ENCODE results near the gene PRAC2.

PRAC2 gene

DNA sequence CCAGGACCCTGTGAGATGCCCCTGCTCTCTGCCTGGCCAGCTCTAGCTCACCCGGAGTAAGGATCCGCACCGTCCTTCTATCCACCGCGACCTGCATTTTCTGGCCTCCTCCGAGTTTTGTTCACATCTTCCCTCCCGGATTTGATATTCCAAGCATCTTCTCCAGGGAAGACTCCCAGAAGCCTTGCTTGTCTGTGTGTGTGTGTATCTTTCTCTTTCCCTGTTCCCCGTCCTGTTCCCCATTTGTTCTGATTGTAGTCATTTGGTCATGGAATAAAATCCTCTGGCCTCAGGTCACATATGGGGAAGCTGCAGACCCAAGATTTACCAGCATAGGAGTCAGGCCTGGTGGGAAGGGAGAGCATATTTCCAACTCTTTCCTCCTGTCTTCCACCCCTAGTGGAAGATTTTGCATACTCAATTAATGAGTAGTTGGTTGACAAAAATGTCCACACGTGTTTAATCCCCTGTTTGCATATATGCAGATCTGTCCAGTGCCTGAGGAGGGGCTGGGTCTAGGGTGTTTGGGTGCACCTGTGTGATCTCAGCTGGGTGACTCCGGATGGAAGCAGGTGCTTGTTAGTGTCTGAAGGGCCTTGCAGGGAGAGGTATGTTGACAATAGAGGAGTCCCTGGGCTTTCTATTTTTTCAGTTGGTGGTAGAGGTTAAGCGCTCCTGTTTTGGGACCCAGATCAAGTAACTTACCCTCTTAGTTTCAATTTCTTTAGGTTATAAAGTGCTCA lies 2.5 kb upstream of the PRAC2 start:
- no peak for DNase-seq

DNA sequence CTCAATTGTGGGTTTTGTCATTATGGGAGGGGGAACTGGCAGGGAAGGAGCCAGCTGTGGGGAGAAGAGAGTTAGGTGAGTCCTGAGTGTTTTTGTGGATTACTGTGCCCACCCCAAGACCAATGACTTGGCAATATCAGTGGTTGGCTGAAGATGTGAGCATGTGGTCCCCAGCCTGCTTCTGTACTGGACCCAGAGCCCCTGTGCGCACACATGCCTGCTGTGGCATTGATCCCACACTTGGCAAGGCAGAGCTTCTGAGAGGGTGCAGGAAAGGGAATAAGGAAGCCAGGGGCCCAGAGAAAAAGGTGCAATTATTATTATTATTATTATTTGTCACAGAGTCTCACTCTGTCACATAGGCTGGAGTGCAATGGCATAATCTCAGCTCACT lies 2.0 kb upstream of the PRAC2 start:
- no peak for DNase-seq

DNA sequence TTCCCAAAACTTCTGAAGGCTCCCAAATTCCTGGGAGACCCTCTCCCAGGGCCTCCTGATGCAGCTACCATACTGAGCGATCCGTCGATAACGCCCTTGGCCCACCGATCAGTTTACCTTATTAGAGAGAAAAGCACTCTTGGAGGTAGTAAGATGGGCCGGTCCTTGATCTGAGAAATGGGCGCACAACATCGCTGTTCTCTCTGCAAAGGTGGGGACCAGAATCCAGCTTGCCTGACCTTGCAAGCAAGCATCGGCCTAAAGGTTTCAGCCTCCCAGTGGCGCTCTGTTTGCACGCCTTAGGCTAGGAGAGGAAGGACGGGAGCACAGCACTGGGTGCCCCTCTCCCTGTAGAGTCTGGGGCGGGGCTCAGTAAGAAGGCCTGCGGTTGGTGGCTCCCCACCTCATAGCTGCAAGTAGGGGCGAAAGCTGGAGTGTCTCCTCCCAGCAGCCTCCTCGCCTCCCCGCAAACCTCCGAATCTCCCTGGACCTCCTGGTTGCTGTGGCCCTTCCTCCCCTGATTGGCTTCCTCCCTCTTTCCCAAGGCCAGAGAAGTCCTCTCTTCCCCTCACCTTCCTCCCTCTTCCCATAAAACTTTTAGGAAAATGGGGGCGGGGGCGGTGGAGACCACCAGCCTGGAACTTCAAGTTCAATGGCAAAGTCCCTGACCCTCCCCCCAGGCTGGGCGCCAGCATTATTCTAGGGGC lies 631 bp upstream of the PRAC2 start, which contains the start of gene PRAC1:
Gene PRAC1 (minus strand): TSS at position 318 of the 707 bp plus-strand sequence. CDS start 126 bp downstream, at position 192.
- no peak for DNase-seq

DNA sequence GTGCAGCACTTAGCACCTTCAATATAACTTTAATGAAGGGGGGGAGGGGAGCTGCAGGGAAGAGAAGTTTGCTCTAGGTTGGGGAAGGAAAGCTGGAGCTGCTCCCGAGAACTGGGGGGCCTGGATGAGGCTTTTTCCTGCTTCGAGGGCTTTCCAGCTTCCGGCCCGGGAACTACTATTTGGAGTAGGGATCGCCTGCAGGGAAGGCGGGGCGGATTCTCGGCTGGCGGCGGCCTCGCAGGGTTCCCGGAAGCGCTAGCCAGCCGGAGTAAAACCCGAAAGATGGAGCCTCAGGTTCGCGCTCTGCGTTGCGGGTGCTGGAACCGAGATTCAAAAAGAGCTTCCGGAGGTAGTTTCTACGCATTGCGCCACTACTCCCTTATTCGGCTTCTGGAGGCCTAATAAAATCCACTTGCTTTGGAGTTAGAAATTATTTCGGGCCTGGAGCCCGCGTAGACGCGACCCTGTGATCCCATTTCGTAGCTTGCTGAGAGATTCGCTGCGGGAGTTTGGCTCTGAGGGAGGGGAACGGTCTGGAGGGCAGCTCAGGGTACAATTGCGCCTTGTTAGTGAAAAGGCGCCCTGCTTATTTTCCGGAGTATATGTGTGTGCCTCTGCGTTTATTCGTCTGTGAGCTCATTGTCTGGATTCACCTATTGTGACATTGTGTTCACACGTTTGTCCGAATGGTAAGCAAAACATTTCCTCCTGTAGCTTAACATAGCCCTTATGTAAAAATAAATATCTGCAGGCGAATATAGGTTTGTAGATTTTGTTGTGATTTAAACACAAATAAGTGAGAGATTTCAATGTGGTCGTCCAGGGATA lies 652 bp downstream of the PRAC2 start:
- no peak for DNase-seq

DNA sequence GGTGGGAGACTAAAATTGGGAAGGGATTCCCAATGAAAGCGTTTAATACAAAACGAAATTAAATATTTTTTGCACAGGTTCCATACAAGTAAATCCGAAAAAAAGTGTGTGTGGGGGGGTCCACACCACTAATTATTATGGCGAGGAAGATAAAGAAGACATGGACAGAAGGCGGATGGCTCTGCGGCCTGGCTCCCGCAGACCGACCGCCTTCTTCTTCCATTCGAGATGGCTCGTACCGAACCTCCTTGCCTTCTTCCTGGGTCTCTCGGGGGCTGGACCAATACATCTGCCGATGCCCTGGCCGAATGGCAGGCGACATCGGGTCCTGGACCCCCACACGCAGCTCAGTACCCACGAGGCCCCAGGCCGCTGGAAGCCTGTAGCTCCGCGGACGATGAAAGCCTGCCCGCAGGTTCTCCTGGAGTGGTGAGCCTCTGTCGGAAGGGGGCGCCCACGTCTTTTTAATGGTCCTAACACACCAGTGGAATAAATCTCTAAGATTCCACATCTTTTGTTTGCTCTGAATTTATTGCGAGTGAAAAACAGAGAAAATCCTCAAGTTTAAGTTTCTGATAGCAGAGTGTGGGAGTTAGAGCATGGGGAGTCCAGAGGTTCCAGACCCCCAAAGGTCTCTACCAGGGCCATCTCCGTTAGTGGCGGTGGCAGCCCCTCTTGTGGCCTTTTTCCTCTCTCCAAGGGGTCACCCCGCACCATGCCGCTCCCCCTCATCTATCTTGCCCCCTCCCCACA lies 1.4 kb downstream of the PRAC2 start:
- peak; percentile 72 for DNase-seq

DNA sequence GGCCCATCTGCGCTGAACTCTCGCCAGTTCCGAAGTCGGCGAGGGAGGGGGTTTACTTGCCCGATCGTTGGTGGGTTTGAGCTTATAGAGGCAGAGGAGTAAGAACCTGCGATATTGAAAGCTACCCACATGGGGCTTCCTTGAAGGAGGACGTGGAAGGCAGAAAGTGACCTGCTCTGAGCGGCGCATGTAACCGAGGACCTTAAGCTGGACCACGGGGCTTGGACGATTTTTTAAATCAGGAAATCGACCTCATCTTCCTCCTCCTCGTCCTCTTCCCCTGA lies 2.0 kb downstream of the PRAC2 start:
- DNase-seq, result no peak

DNA sequence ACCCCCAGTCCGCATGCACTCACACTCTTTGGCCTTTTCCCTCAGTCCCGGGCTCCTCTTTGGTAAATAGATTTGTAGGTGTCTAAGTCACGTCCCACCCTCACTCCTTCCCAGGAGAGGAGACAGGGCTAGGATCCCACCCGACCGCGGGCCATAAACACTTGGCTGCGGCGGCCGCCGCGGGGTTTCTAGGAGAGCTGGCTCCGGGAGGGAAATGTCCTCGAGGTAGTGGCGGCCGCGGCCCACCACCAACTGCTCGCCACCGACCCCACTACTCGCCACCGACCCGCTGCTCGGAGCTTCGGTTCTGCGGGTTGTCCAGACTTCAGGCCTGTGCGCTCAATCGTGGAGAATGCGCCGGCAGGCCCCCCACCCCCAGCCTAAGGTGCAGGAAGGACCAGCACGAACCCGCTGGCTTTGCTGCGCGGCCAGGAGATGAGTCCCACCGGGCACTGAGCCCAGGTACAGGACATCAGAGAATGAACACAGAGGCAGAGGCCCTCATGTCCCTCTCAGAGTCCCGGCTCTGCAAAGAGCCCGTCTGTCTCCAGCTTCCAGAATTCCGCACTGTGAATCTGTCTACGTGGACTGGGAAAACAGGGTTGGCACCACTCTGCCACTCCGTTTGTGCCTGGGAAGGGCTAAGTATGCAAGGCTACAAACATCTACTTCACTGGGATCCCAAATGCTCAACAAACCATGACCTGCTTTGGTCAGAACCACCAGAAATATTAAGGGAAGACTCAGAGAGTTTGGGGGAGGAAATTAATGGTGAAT lies 2.5 kb downstream of the PRAC2 start:
- DNase-seq, result no peak

DNA sequence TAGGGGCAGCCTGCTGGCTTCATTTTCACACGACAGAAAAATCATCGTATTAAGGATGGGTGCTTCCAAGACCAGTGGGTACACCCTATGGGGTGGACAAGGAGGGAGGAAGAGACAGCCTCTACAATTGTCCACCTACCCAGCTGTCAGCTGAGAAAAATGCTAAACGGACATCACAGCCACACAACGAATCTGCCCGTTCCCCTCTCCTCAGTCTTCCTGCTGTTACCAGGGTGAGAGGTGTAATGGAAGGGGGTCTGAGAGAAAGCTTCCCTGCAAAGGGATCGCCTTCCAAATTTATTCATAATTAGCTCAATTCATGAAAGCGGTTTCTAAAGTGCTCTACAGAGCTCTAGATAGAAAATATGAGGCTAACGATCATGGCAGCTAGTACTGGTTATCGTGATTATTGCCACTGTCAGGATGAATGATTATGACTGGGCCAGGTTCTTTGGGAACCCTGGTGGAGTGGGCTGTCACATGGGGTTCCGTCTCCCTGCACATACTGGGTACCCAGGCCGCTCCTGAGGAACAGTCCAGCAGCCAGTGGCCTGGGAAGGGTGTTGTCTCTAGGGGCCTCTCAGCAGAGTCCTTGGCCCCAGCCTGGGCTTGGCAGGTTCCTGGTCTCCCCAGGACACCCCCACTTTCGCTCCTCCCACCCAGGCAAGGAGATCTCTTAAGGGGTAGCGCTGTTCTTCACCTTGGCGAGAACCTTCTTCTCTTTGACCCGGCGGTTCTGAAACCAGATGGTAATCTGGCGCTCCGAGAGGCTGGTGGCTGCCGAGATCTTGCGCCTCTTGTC lies 3.3 kb downstream of the PRAC2 start:
- DNase-seq, result no peak

DNA sequence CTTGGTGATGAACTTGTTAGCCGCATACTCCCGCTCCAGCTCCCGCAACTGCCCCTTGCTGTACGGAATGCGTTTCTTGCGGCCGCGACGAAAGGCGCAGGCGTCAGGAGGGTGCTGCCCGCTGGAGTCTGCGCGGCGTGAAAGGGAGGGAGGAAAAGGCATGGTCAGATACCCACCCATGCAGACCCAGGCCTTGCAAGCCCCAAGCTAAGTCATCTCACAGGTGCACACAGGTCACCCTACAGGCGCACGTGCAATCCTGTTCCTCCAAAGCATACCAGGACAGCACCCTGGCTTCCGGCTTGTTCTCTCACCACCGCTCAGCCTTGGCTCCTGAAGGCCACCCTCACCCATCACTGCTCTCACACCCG lies 3.9 kb downstream of the PRAC2 start:
- DNase-seq, result no peak

DNA sequence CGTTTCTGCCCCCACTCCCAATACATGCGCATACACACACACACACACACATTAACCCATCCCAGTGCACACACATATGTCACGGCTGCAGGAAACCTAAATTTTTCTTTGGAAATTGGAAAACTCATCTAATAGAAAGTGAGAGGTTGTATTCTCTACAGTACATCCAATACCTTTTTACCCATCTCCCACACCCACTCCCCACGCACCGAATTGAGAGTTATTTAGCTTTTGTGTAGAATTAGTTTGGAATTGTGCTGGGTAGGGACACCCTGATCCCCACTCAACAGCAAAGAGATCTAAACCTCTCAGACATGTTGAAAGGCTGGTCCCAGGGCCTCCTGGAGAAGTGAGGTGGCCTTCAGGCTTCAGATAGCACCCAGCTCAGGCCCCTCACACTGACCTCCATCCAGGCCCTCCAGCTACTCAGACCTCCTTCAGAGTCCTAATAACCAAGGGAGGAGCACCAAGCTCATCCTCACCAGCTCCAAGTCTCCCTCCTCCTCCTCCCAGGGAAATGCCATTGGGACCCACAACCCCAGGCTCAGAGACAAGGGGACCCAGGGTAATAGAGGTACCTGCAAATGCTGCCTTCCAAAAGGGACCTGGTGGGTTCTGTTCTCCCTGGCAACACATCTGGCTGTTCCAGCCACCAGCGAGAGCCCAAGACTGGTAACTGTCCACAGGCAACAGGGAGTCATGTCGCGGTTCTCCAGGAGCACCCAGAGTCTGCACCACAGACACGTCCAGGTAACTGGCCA lies 4.6 kb downstream of the PRAC2 start:
- no peak for DNase-seq

DNA sequence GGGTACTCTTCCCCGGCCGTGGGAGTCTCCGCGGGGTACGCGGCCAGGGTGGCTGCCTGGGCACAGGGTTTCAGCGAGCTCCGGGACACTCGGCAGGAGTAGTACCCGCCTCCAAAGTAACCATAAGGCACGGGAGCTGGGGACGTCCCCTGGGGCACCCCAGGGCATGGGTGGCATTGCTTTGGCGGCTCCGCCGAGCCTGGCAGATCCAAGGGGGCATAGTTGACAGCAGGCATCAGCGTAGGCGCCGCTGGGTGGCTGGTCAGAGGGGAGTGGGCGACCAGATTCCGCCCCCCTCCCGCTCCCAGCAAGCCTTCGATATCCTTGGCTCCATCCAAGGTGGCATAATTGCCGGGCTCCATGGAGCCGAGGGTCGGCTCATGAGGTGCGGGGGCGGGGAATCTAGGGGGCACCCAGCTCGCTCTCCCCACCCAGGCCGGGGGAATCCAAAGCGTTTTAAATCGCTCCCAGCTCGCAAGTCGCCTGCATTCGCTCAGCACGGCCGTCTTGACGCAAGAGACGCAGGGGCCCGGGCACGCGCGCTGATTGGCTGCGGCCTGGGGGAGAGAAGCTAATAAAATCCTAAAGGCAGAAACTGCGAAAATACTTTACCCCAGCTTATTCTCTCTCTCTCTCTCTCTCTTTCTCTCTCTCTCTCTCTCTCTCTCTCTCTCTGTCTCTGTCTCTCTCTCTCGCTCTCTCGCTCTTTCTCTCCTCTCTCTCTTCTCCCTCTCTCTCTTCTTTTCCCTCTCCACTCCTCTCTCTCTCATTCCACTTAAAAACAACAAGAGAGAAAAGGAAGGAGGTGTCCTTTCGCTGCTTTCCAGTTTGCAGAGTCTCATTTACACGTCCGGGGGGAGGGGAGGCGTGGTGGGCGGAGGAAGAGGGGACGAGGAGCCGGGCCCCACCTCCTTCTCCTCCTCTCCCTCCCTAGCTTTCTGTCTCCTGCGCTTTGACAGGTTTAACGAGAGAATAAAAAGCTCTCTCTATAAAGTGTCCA lies 5.5 kb downstream of the PRAC2 start, which contains the start of gene HOXB13:
Gene HOXB13 (minus strand): TSS at position 519 of the 1,000 bp plus-strand sequence. CDS start 157 bp downstream, at position 362.
- peak; percentile 50 for DNase-seq

DNA sequence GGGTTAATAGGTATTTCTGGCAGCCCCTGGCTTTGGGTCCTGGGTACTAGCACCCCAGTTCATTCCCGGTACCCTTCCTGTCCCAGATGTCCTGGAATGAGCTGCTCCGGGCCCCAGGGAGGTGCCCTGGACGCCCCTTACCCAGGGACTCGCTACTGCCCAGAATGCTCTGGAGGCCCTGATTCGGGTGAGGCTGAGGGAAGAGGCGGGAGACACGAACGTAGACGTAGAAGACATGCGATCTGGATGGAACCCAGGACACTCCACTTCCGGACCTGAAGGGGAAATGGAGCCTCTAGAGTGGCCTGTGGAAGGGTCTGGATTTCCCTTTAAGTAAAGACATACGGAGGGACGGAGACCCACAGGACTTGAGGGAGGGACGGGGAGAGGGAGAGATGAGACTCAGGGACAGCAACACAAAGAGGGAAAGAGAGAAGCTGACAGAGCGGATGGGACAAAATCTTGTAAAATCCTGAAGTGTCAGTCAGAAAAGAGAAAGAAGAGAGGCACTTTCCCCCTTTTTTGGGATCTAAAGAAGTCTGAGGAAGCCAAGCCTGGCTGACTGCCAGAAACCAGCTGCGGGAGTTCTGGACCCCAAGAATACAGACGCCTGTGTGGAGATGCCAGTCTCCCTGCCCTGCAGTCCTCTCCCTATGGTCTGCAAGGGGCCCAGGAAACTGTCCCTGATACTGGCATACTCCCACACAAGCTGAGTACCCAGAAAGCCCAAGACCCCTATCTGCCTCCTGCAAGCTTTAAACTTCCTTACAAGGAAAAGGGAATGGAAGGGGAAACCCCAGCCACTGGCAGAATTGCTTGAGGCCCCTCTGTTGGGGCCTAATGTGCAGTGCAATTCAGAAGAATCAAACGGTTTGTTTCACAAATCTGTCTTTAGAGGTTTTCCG lies 6.6 kb downstream of the PRAC2 start:
- DNase-seq, result no peak

DNA sequence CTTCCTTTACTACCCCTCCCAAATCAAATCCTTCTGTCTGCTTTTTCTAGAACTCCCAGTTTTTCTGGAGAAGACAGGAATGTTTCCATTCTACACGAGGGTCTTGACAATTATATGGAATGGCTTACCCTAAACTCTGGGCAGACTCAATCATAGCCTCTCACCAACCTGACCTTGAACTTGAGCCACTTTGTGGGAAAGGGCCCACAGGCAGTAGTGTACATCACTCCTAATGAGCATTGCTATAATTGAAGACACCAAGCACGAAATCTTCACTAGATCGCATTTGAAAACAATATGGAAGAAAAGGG lies 7.2 kb downstream of the PRAC2 start:
- no peak for DNase-seq

DNA sequence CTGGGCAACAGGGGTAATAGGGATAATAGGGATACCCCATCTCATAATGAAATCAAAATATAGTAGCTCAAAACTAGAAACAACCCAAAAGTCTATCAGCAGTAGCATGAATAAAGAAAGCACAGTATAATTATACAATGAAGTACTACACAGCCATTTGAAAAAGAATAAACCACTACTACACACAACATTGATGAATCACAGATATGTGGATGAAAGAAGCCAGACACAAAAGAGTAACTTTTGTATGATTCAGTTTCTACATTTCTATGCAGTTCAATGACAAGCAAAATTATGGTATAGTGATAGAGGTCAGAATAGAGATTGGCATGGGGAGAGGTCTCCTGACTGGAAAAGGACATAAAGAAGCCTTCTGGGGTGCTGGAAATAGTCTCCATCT lies 8.4 kb downstream of the PRAC2 start:
- DNase-seq, result no peak

DNA sequence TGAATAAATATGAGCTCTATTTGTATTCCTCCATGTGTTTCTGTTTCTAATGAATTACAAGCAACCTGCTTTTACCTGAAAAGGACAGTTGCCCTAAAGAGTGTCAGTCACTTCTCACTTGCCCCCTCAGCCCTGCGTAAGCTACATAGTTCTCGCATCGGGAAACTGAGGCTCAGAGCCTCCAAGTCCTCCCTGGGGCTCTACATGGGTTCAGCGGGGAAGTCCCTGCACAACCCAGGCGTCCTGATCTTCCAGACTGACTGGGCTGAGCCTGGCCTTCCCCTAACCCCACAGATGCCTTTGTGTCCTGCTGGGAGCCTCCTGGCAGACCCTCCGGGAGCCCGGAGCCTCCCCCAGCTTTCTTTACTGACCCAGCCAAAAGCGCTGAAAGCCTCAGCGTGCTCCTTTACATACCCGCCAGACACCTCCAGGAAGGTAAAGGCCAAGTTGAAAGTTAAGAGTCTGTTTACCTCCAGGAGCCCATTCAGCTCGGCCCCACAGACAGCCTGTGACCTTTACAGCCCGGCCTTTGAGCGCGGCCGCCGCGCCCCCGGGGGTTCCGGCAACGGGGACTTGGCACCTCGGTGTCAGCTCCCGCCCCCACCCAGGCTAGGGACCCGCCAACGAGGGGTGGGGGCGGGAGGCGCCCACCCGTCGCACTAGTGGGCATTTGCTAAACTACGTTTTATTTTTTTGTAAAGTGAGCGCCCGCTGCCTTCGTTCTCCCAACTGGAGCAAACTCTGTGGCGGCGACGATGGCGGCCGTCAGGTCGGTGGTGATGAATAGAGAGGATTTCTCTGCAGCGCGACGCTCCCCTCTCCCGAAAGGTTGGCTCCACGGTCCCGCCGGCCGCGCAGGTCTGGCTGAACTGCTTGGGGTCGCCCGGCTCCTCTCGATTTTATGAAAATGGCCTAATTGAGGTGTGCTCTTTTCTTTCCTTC lies 10.0 kb downstream of the PRAC2 start:
- no peak for DNase-seq

DNA sequence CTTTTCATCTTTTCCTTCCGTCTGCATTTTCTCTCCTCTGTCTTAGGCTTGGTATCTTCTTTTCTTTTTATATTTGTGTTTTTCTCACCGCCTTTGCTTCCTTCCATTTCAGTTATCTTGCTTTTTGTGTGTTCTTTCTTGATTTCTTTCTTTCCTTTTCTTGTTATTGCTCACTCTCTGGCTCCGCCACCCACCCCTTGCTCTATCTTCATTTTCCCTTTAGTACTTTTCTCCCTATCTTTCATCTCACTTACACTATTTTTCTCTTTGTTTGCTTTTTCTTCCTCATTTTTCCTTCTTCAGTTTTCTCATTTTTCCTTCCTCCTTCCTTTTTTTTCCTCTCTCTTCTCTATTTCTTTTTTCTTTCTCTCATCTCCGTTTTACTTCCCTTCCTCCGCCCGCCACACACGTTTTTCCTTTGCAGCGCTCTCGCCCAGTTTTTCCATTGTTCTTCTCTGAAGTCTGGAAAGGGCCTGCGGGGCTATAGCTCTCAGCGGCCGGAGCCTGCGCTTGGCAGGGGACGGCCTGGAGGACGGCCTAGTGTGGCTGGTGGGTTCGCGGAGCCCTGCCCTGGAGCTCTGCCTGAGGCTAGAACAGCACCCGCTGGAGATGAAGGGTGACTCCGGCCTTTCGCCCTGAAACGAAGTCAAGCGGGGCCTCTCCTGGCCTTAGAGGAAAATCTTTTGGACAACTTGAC lies 10.8 kb downstream of the PRAC2 start:
- no peak for DNase-seq
